ENCODE measurements around the gene DEFB119.

DNA sequence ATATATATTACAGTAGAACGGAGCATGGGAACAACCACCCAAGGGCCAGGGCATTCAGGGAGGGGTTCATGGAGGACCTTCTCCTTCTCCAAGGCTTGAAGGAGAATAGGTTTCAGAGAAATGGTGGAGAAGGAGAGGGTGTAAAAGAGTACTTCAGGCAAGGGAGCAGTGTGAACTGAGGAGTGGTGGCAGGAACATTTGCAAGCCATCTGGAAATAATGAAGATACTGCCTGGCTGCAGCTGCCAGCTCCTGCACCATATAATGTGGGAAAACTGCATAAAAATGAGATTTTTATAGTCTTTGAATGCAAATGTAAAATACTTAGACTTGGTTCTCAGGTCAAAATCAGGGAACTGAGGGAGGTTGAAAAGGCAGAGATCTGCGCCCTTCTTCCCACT lies 25.3 kb upstream of the DEFB119 start:
- TF ChIP-seq, protein P1, sequence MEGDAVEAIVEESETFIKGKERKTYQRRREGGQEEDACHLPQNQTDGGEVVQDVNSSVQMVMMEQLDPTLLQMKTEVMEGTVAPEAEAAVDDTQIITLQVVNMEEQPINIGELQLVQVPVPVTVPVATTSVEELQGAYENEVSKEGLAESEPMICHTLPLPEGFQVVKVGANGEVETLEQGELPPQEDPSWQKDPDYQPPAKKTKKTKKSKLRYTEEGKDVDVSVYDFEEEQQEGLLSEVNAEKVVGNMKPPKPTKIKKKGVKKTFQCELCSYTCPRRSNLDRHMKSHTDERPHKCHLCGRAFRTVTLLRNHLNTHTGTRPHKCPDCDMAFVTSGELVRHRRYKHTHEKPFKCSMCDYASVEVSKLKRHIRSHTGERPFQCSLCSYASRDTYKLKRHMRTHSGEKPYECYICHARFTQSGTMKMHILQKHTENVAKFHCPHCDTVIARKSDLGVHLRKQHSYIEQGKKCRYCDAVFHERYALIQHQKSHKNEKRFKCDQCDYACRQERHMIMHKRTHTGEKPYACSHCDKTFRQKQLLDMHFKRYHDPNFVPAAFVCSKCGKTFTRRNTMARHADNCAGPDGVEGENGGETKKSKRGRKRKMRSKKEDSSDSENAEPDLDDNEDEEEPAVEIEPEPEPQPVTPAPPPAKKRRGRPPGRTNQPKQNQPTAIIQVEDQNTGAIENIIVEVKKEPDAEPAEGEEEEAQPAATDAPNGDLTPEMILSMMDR (IDR thresholded peaks at IDR 0.05), result no peak
- TF ChIP-seq POLR2A (IDR thresholded peaks at IDR 0.05) (no peak), EP300 (IDR thresholded peaks at IDR 0.05; ENCODE audit: low read depth) (no peak)

All from transverse colon (tissue), 3 donors.